BJ (cell line): Measurements from ENCODE around the gene PHACTR3. TPM values are rescaled to one million over a fixed set of nuclear protein-coding genes. Genes with fewer than 3 reads are reported as not detected.

Source experiments
- CTCF ChIA-PET: fragments of 350-600 bp; formaldehyde crosslinking; extraction: SDS; loops from one replicate; lab custom pipeline; 2021; ENCODE audit warnings: antibody characterized with exemption, inconsistent platforms; lab: Yijun Ruan, JAX
- POLR2A ChIA-PET: fragments of 300-600 bp; sonication (Branson Sonifier 250); formaldehyde crosslinking; extraction: SDS; loops from one replicate; lab custom pipeline; 2021; ENCODE audit warnings: antibody characterized with exemption; lab: Charles Lee
- DNase-seq: peaks from one replicate; pipeline ENCODE4 v3.0.0-alpha.2; 2011; ENCODE audit warnings: low read depth
- H3K27me3 ChIP-seq: 2 replicates; pipeline ENCODE4 v1.6.0; 2011; ENCODE audit warnings: low read length; ENCODE audit not compliant: control insufficient read depth, insufficient read depth
- H3K36me3 ChIP-seq: 2 replicates; pipeline ENCODE4 v1.5.1; 2011; ENCODE audit warnings: low read length; ENCODE audit not compliant: control insufficient read depth, insufficient read depth
- H3K4me3 ChIP-seq: 2 replicates; pipeline ENCODE4 v1.5.1; 2011; ENCODE audit warnings: low read depth, mild to moderate bottlenecking, control low read depth, low read length
- polyA plus RNA-seq: library from polyadenylated mRNA; depleted of rRNA; stranded (reverse); fragments of >200 nt; gene quantifications from 2 replicates; pipeline ENCODE4 v1.2.3, GENCODE V29; 2011
- TF ChIP-seq, protein P1 (sequence below): IDR thresholded peaks from 2 replicates; pipeline ENCODE4 v1.5.1; 2011; ENCODE audit warnings: low read depth, mild to moderate bottlenecking, control low read depth, inconsistent platforms, low read length, moderate library complexity; ENCODE audit not compliant: insufficient read depth

PHACTR3 gene
- polyA plus RNA-seq, 1 experiment, result not detected

DNA sequence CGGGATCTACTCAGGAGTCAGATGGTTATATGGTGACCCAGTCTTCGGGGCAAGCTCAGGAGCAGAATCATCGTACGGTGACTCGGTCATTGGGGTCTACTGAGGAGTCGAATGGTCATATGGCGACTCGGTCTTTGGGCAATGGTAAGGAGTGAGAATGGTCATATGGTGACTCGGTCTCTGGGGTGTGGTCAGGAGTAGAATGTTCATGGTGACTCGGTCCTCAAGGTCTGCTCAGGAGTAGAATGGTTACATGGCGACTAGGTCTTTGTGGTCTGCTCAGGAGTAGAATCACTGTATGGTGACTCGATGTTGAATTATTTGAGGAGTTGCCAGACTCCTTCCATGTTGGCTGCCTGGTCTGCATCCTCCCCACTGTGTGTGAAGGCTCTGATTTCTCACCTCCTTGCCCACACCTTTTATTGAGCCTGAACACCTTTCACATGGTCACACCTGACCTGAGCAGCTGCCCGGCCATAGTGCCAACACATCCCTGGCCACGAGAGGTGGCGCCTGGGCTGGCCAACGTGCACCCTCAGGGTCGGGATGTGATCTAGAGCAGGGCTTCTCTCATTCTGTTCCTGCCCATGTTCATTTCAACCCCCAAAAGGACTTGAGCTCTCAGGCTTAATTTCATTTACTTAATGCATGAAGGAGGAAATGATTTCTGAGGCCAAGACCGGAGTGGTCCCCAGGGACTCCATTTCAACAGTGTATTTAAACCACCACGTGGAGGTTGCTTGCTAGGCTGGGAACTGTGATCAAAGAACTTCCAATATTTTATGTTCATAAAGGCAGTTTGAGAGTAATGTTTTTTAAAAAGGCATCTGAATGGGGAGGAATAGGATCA, 119.5 kb downstream of the PHACTR3 start:
- CTCF ChIA-PET, result interaction anchor here (0.7 to 1.3 kb wide), 3 partner anchors 15 to 502 kb away, joined by 3 read pairs; no protein-coding TSS in a partner anchor
- Histone ChIP-seq H3K36me3 (no peaks in the 10 kb centered on the region), H3K27me3 (no peaks in the 10 kb centered on the region), H3K4me3 (no peak overlapping the region)
- TF ChIP-seq, protein P1, sequence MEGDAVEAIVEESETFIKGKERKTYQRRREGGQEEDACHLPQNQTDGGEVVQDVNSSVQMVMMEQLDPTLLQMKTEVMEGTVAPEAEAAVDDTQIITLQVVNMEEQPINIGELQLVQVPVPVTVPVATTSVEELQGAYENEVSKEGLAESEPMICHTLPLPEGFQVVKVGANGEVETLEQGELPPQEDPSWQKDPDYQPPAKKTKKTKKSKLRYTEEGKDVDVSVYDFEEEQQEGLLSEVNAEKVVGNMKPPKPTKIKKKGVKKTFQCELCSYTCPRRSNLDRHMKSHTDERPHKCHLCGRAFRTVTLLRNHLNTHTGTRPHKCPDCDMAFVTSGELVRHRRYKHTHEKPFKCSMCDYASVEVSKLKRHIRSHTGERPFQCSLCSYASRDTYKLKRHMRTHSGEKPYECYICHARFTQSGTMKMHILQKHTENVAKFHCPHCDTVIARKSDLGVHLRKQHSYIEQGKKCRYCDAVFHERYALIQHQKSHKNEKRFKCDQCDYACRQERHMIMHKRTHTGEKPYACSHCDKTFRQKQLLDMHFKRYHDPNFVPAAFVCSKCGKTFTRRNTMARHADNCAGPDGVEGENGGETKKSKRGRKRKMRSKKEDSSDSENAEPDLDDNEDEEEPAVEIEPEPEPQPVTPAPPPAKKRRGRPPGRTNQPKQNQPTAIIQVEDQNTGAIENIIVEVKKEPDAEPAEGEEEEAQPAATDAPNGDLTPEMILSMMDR, result no peak
- DNase-seq, result peak; percentile 12
- POLR2A ChIA-PET, result no interaction called here

DNA sequence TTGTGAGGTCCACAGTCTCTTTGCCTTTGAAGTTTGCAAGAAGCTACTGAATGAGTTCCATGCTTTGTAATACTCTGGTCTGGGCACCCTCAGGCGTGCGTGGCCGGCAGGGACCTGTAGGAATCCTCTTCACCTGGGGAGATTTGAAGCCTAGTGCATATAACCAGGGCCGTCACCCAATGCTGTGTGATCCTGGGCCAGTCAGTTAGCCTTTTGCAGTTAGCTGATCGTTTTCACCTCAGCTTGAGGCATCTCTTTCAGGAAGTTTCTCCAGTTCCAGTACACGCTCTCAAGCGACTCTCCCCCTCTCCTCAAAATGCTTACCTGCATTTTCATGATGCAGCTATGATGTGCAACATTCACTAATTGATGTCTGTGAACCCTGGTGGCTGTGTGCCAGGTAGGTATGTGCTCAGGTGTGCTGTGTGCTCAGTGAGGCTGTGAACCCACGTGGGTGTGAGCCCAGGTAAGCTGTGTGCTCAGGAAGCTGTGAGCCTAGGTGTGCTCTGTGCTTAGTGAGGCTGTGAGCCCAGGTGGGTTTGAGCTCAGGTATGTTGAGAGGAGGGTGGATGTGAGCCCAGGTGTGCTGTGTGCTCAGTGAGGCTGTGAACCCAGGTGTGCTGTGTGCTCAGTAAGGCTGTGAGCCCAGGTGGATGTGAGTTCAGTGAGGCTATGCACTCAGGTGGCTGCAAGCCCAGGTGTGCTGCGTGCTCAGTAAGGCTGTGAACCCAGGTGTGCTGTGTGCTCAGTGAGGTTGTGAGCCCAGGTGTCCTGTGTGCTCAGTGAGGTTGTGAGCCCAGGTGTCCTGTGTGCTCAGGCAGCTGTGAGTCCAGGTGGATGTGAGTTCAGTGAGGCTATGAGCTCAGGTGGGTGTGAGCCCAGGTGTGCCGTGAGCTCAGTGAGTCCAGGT, 120.4 kb downstream of the PHACTR3 start:
- H3K36me3 ChIP-seq, result no peaks in the 10 kb centered on the region
- H3K27me3 ChIP-seq, result no peaks in the 10 kb centered on the region
- ChIA-PET POLR2A (no interaction called here), CTCF (interaction anchor here (0.7 to 1.3 kb wide), 4 partner anchors 13 to 154 kb away, joined by 3 read pairs; no protein-coding TSS in a partner anchor)
- DNase-seq, result no peak
- TF ChIP-seq, protein P1, result no peak
- H3K4me3 ChIP-seq, result no peak overlapping the region

DNA sequence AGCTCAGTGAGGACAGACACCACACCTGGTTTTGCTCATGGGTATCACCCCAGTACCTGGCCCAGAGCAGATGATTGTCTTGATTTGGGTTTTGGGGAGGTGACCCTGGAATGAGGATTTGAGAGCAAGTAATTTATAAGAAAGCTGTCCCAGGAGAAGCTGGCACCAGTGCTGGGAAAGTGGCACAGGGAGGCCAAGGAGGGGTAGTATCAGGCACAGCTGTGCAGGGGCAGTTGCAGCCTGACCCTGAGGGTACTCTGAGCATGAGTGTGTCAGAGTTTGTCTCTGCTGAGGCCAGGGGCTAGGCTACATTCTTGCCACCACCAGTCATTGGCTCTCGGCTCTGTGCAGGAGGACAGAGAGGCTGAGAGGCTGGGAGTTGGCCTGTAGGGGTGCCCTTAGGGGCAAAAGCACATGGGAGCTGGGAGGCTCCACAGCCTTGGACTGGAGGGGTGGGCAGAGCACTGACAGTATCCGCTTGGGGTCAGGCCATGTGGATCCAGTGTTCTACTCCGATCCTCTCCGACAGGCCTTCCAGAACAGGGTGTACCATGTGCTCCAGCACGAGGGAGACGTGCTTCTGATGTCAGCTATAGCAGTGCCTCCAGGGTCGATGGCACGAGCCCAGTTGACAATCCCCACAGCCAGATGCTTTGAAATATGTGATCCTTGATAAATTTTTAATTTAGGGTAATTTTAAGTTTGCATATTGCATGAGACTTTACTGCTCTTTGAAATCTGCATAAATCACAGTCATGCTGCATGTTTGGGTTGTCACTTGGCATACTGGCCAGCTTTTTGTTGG, 121.3 kb downstream of the PHACTR3 start:
- Histone ChIP-seq H3K27me3 (no peaks in the 10 kb centered on the region), H3K4me3 (no peak overlapping the region), H3K36me3 (no peaks in the 10 kb centered on the region)
- ChIA-PET CTCF (interaction anchor here (0.8 to 1.1 kb wide), 2 partner anchors 12 to 17 kb away, joined by 3 read pairs; no protein-coding TSS in a partner anchor), POLR2A (no interaction called here)
- DNase-seq, result no peak
- TF ChIP-seq, protein P1, result no peak

DNA sequence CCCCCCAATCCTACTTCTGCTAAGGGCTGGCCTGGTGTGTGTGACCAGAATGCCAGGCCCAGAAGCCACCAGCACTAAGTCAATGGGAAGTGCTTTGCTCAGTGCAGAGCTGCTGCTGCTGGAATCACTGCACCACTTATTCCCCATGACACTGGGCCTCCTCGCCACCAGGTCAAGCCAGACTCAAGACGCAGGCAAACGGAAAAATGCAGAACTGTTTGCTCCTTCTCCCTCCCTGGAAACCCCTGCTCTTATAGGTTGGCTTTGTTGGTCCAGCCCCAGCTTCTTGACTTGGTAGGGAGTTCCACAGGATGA, 121.9 kb downstream of the PHACTR3 start:
- POLR2A ChIA-PET, result no interaction called here
- no peaks in the 10 kb centered on the region for H3K27me3 ChIP-seq
- H3K4me3 ChIP-seq, result no peak overlapping the region
- DNase-seq, result no peak
- CTCF ChIA-PET, result no interaction called here
- H3K36me3 ChIP-seq, result no peaks in the 10 kb centered on the region
- TF ChIP-seq, protein P1, result no peak
